ENCODE data around the gene SWAP70.

Gene SWAP70

GRCh38 chr11:9660886-9661285, 3.0 kb upstream of the SWAP70 start:
- H3K9me3 ChIP-seq (replicated peaks in 1 of 11) = peaks cover 15 to 34% (median 22%) of the 10 kb centered on the region in 11 experiments
- H3K4me2 ChIP-seq = peak overlapping the region in 3 of 11 experiments; percentile 78 to 96 (median 92); a peak in 6 of 22 replicates
- no peak overlapping the region for H3K4me3 ChIP-seq
- TF ChIP-seq Cebpa-rat (IDR thresholded peaks at IDR 0.05) = no peak
- H3K4me1 ChIP-seq = peaks cover 17 to 43% (median 25%) of the 10 kb centered on the region in 10 experiments; a peak in 19 of 20 replicates
- H3K9ac ChIP-seq = 0 out of 22 replicates have a peak overlapping the region, but pooled peaks of 1 of the 11 experiments have one; percentile 59
- H3K36me3 ChIP-seq = peaks cover 0 to 5% (median 0%) of the 10 kb centered on the region in 11 experiments; a peak in 6 of 22 replicates
- H4K20me1 ChIP-seq = peaks cover 0 to 6% (median 0%) of the 10 kb centered on the region in 11 experiments; a peak in 2 of 22 replicates
- H3K27me3 ChIP-seq = peaks cover 0 to 16% (median 6%) of the 10 kb centered on the region in 11 experiments; a peak in 8 of 22 replicates
- peak overlapping the region in 3 of 11 experiments; percentile 82 to 88 (median 85); a peak in 5 of 22 replicates for H3K27ac ChIP-seq

DNA sequence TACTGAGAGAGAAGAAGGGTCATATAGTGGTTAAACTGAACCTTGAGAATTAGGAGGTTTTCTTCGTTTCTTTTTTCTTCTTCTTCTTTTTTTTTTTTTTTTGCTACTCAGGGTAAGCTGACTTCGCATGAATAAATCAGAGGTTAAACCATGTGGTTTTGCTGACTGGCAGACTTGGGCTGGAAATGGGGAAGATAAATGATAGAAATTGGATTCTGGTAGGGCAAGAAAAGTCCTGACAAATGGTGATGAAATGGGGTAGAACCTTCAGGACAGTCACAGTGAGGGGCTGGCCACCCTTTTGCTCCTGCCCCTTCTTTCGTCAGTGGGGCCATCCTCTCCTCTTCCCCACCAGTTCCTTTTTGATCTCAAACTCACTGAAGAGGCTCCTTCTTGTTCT, 1.6 kb upstream of the SWAP70 start:
- peak overlapping the region in 10 of 11 experiments; percentile 36 to 98 (median 72); a peak in 20 of 22 replicates for H3K4me2 ChIP-seq
- H3K27ac ChIP-seq = peak overlapping the region in 5 of 11 experiments; percentile 47 to 88 (median 82); a peak in 9 of 22 replicates
- peak overlapping the region in 4 of 11 experiments; percentile 21 to 93 (median 65); a peak in 6 of 22 replicates for H3K9ac ChIP-seq
- H3K4me3 ChIP-seq = peak overlapping the region in 1 of 10 experiments; percentile 25; a peak in 1 of 20 replicates
- peaks cover 0 to 16% (median 6%) of the 10 kb centered on the region in 11 experiments; a peak in 8 of 22 replicates for H3K27me3 ChIP-seq
- peaks cover 0 to 15% (median 4%) of the 10 kb centered on the region in 11 experiments; a peak in 12 of 22 replicates for H3K36me3 ChIP-seq
- H3K9me3 ChIP-seq (replicated peaks in 1 of 11) = peaks cover 12 to 34% (median 26%) of the 10 kb centered on the region in 11 experiments
- TF ChIP-seq Cebpa-rat (IDR thresholded peaks at IDR 0.05) = no peak
- peaks cover 0 to 19% (median 0%) of the 10 kb centered on the region in 11 experiments; a peak in 5 of 22 replicates for H4K20me1 ChIP-seq
- H3K4me1 ChIP-seq = peaks cover 17 to 44% (median 25%) of the 10 kb centered on the region in 10 experiments; a peak in 19 of 20 replicates

GRCh38 chr11:9664276-9665171, 647 bp downstream of the SWAP70 start:
- peaks cover 12 to 38% (median 32%) of the 10 kb centered on the region in 11 experiments for H3K9me3 ChIP-seq (replicated peaks in 1 of 11)
- H4K20me1 ChIP-seq = peaks cover 0 to 42% (median 0%) of the 10 kb centered on the region in 11 experiments; a peak in 6 of 22 replicates
- H3K27ac ChIP-seq = peak overlapping the region; percentile 51 to 88 (median 69)
- H3K36me3 ChIP-seq = peaks cover 0 to 23% (median 4%) of the 10 kb centered on the region in 11 experiments; a peak in 12 of 22 replicates
- peak overlapping the region; percentile 69 to 97 (median 82) for H3K9ac ChIP-seq
- H3K4me1 ChIP-seq = peaks cover 17 to 65% (median 25%) of the 10 kb centered on the region in 10 experiments; a peak in 19 of 20 replicates
- TF ChIP-seq Cebpa-rat (IDR thresholded peaks at IDR 0.05) = no peak
- peak overlapping the region; percentile 73 to 94 (median 82) for H3K4me3 ChIP-seq
- H3K4me2 ChIP-seq = peak overlapping the region; percentile 67 to 99 (median 96)
- H3K27me3 ChIP-seq = peaks cover 0 to 16% (median 6%) of the 10 kb centered on the region in 11 experiments; a peak in 8 of 22 replicates

- peaks cover 0 to 23% (median 4%) of the 10 kb centered on the region in 11 experiments; a peak in 12 of 22 replicates for H3K36me3 ChIP-seq
- no peak for TF ChIP-seq Cebpa-rat (IDR thresholded peaks at IDR 0.05)
- peak overlapping the region in 7 of 10 experiments; percentile 30 to 94 (median 81); a peak in 10 of 20 replicates for H3K4me3 ChIP-seq
These were observed 1.9 kb downstream of the SWAP70 start for GRCh38 chr11:9665749-9666148.

GRCh38 chr11:9669954-9670353, 6.1 kb downstream of the SWAP70 start:
- Histone ChIP-seq H3K27ac (no peak overlapping the region), H3K36me3 (peaks cover 0 to 44% (median 4%) of the 10 kb centered on the region in 11 experiments; a peak in 12 of 22 replicates), H3K4me2 (peak overlapping the region in 1 of 11 experiments; percentile 29; a peak in 1 of 22 replicates), H3K4me3 (no peak overlapping the region), H3K4me1 (peaks cover 0 to 61% (median 0%) of the 10 kb centered on the region in 10 experiments; a peak in 5 of 20 replicates), H3K9me3 (replicated peaks in 1 of 11) (peaks cover 12 to 35% (median 31%) of the 10 kb centered on the region in 11 experiments), H4K20me1 (peaks cover 0 to 84% (median 0%) of the 10 kb centered on the region in 11 experiments; a peak in 6 of 22 replicates), H3K27me3 (peaks cover 0 to 5% (median 0%) of the 10 kb centered on the region in 11 experiments; a peak in 3 of 22 replicates), H3K9ac (no peak overlapping the region)
- TF ChIP-seq Cebpa-rat (IDR thresholded peaks at IDR 0.05) = no peak

More at GRCh38 chr11:9665749-9666148, 1.9 kb downstream of the SWAP70 start:
- Histone ChIP-seq H3K9ac (peak overlapping the region in 1 of 11 experiments; percentile 97; a peak in 1 of 22 replicates), H3K4me2 (peak overlapping the region in 2 of 11 experiments; percentile 88 to 96; a peak in 6 of 22 replicates), H3K9me3 (replicated peaks in 1 of 11) (peaks cover 12 to 35% (median 32%) of the 10 kb centered on the region in 11 experiments), H3K27me3 (peaks cover 0 to 16% (median 6%) of the 10 kb centered on the region in 11 experiments; a peak in 8 of 22 replicates), H3K4me1 (peaks cover 17 to 65% (median 25%) of the 10 kb centered on the region in 10 experiments; a peak in 19 of 20 replicates), H3K27ac (no peak overlapping the region), H4K20me1 (peaks cover 0 to 54% (median 0%) of the 10 kb centered on the region in 11 experiments; a peak in 6 of 22 replicates)

GRCh38 chr11:9672288-9672916, 8.5 kb downstream of the SWAP70 start:
- Histone ChIP-seq H4K20me1 (peaks cover 0 to 88% (median 0%) of the 10 kb centered on the region in 11 experiments; a peak in 6 of 22 replicates), H3K4me1 (peaks cover 0 to 53% (median 0%) of the 10 kb centered on the region in 10 experiments; a peak in 4 of 20 replicates), H3K36me3 (peaks cover 0 to 30% (median 0%) of the 10 kb centered on the region in 11 experiments; a peak in 7 of 22 replicates), H3K27me3 (no peaks in the 10 kb centered on the region), H3K9me3 (replicated peaks in 1 of 11) (peaks cover 0 to 10% (median 6%) of the 10 kb centered on the region in 11 experiments; a peak in 16 of 22 replicates), H3K4me3 (no peak overlapping the region), H3K9ac (no peak overlapping the region), H3K4me2 (no peak overlapping the region), H3K27ac (no peak overlapping the region)
- no peak for TF ChIP-seq Cebpa-rat (IDR thresholded peaks at IDR 0.05)

DNA sequence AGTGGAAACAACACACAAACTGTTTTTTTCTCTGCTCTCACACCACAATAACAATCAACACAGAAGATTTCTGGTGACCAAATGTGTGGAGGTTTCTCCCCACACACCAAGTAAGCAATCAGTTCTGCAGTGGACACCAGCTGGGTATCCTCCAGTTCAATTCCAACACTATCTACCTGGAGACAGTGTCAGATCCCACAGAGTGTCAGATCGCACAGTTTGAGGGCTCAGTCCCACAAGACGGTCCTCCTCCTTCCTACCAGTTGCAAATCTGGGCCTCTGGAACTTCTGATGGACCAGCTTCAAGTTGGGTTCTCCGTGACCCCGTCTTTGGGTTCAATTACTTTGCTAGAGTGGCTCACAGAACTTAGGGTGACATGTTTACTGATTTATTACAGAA, 9.0 kb downstream of the SWAP70 start:
- Histone ChIP-seq H3K9ac (no peak overlapping the region), H3K4me2 (no peak overlapping the region), H3K36me3 (peaks cover 0 to 25% (median 0%) of the 10 kb centered on the region in 11 experiments; a peak in 5 of 22 replicates), H3K27ac (no peak overlapping the region), H3K4me3 (no peak overlapping the region), H3K4me1 (peaks cover 0 to 50% (median 0%) of the 10 kb centered on the region in 10 experiments; a peak in 3 of 20 replicates), H4K20me1 (peaks cover 0 to 88% (median 0%) of the 10 kb centered on the region in 11 experiments; a peak in 6 of 22 replicates), H3K27me3 (no peaks in the 10 kb centered on the region), H3K9me3 (replicated peaks in 1 of 11) (peaks cover 0 to 5% (median 1%) of the 10 kb centered on the region in 11 experiments; a peak in 6 of 22 replicates)
- TF ChIP-seq Cebpa-rat (IDR thresholded peaks at IDR 0.05) = no peak
